Activated T-helper 1 cell treated with Interleukin-2 at 50 U/mL for 16 hours (primary cell): ENCODE data around the gene PTPRE.
"Not testable (repeated sequence)": the region's sequence is repeated elsewhere in the genome, so short reads cannot be mapped to it uniquely, and the experiment has no call there.

Experiments used
- DNase-seq: peaks from one replicate; pipeline ENCODE4 v3.0.0-alpha.2; 2020; ENCODE audit warnings: low read depth

PTPRE gene

GRCh38 chr10:127982601-127983000 lies 75.7 kb downstream of the PTPRE start:
- no peak for DNase-seq

GRCh38 chr10:127983344-127984100 lies 76.6 kb downstream of the PTPRE start:
- no peak for DNase-seq

DNA sequence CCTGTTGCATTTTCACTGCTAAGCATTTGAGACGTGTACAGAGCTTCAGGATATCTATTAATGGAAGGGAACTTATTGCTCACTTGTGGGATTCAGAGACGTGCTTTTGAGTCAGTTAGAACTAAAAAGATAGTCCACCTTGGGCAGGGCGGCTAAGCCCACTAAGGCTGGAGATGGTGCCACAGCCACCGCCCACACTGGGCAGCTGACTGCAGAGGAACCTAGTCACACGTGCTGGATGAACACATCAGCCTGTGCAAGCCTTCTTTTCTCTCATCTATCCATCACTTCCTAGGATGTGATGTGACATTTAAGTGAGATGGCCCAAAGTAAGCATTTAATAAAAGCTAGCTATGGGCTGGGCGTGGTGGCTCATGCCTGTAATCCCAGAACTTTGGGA lies 78.0 kb downstream of the PTPRE start:
- no peak for DNase-seq

GRCh38 chr10:127986531-127987466 lies 79.9 kb downstream of the PTPRE start:
- DNase-seq = no peak

DNA sequence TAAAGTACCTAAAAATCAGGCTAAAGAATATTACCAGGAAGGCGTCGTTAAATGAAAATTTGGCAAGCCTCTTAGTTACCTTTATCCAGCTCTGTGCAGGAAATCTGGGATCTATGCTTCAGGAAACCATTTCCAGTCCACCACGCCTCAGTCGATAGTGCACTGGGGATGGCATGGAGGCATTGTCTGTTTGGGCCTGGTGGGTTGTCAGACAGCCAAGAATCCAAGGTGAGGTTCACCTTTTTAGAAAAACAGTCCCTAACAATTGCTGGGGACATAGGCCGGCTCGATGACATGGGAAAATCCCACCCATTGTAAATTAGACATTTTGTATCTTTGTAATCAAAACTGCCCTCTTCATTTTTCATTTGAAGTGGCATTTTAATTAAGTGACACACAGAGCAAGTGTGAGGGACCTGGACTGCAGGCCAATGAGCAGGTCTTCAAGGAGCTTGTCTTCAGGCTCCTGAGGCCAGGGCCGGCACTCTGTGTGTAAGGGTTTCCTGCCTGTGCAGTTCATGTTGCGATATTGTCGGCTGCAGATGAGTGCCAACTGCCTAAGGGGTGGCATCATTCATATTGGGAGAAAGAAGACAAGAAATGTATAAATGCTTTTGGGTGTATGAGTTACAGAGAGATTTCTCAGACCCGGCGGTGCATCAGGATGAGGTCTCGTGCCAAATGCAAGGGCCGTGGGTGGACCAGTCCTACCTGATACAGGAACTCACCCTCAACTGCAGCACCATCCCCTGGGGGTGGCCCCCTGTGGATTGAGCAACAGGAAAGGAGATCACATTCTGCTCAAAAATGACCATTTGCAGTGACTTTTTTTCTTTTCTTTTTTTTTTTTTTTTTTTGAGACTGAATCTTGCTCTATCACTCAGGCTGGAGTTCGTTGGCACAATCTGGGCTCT lies 80.8 kb downstream of the PTPRE start:
- DNase-seq = no peak

DNA sequence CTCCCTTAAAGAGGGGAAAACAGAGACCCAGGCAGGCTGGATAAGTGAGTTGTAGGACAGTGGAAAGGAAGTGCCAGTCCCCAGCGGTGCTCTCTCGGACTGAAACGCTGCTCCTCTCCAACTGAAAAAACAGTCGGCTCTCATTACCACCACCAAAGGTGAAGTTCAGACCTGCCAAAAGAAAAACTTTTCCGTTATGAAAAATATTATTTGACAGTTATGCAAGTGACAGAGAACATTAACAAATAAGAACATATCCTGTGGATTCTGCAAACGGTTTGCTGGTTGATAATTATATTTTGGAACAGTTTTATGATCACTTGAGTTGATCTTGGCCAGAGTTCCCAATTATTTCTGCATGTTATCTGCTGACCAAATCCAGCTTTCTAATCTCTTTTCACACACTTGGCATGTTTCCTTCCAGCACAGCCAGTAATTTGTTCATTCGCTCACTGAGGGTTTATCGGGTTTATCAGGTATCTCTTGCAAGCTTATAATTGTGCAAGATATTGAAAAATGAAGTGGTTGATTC lies 82.6 kb downstream of the PTPRE start:
- no peak for DNase-seq

- DNase-seq = not testable (repeated sequence)
Observed at GRCh38 chr10:127990132-127990788, 83.4 kb downstream of the PTPRE start.

GRCh38 chr10:127990846-127991542 lies 84.1 kb downstream of the PTPRE start:
- no peak for DNase-seq

DNA sequence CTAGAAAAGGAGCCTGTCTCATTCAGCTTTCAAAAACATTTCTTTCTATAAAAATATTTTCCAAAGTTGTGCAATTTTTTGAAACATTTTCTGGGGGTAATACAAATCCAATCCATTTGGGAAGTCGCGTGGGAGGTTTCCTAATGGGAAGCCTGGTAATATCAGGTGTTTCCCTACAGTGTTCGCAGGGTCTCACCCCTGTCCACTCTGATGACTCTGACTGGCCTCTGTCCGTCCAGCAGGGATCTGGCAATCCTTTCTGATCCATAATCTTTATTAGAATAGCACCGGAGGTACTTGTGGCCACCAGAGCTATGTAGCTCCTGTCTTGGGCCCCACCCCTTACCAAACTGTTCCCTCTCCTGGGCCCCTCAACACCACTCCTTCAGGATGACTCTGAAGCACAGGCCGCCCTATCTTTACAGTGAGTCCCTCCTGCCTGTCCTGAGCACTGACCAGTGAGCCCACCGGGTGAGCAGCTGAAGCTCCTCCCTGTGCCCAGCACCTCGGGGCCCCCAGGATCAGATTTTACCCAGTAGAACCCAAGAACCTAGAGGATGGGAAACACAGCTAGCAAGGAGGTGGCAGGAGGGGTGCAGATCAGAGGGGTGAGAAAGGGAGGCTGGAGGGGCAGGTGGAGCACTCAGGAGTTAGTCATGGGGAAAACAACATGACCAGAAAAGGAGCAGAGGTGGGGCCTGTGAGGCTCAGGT lies 84.8 kb downstream of the PTPRE start:
- DNase-seq = no peak

DNA sequence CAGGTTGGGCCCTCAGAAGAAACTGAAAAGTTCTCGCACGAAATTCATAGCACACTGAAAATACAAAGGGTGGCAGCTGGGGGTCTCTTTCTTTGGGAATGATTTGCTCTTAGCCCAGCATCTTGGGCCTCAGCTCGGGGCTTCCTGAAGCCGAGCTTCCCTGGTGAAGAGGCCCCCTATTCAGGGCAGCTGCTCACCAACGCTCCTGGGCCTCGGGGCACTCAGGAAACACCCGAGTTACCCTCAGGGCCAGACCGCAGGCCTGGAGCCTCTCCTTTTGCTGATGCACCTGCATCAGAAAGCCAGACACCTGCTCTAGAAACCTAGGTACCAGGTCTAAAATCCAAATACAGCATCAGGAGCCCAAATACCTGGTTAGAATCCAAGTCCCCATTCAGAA lies 85.5 kb downstream of the PTPRE start:
- no peak for DNase-seq

GRCh38 chr10:127993056-127993690 lies 86.3 kb downstream of the PTPRE start:
- DNase-seq = no peak

DNA sequence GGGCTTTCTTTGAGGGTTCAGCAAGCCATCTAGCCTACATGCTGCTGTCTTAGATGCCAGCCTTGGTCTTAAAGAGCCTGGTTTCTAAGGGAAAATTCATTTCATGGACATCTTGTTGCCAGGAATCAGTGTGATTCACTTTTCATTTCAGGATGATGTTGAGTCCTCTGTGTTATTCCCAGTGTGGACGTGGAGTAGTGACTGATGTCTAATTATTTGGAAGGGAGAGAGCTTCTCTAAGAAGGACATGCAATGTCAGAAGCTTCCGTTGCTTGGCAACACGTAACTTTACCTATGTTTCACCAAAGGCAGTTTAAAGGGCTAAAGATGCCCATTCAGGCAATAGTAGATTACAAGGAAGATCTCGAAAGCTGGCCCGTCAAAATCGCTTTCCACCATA lies 89.0 kb downstream of the PTPRE start:
- DNase-seq = no peak

- DNase-seq = no peak
Observed at GRCh38 chr10:127996586-127996985, 89.7 kb downstream of the PTPRE start.

DNA sequence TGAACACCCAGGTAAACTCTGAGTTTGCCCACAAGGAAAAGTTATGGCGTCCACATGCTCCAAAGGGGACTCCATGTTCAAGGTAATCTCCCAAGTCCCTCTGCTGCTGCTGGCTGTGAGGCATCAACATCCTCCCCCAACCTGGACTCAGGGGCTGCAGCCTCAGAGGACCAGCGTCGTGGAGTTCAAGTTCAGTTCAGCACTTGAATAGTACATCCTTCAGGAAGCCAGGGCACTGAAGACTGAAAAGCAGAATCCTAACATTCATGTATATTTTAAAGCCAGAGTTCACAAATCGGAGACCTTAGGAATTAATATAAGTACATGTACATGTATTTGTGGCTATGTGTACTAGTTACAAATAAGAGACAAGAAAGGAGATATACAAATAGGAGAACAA lies 90.4 kb downstream of the PTPRE start:
- DNase-seq = no peak

DNA sequence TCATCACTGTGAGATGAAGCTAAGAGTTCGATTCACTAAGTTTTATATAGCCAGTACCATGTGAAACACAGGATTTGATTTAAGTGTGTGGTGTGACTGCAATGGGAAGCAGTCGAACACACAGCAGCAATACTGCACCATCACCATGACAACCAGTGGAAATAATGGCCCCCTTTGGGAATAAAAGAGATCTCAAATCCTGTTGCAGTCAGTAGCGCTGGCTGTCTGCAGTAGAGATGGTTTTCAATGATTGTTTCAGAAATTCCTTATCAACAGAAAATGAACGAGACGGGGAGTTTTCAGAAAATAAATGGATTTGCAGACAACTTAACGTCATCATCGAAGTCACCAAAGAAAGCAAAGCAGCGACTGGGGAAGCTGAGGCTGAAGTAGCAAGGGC lies 91.0 kb downstream of the PTPRE start:
- DNase-seq = no peak

GRCh38 chr10:127998501-127999144 lies 91.7 kb downstream of the PTPRE start:
- no peak for DNase-seq

- no peak for DNase-seq
Observed at GRCh38 chr10:127999297-128000129, 92.6 kb downstream of the PTPRE start.
